HepG2 (cell line): ENCODE data around the gene ELP6. TPM values are rescaled to one million over a fixed set of nuclear protein-coding genes. Genes with fewer than 3 reads are reported as not detected.

Experiments used
- FOXM1 ChIP-seq: sonication (generic); formaldehyde crosslinking; IDR thresholded peaks from 2 replicates; pipeline ENCODE4 v1.5.0; 2020; ENCODE audit warnings: missing genetic modification reagents
- ISL2 ChIP-seq: sonication (generic); formaldehyde crosslinking; IDR thresholded peaks from 2 replicates; pipeline ENCODE4 v1.5.0; 2020; ENCODE audit warnings: missing genetic modification reagents
- KLF9 ChIP-seq: IDR thresholded peaks from 2 replicates; pipeline ENCODE4 v1.6.1; 2016; ENCODE audit warnings: low read depth
- LCORL ChIP-seq, 2 experiments: fragments of 450-650 bp in 1 of 2; sonication (generic) in 1 of 2; formaldehyde crosslinking in 1 of 2; IDR thresholded peaks; 2 replicates each; pipeline versions ENCODE4 v1.5.0 to v1.6.1; 2017 to 2020; ENCODE audit warnings: antibody characterized with exemption in 1 of 2, missing genetic modification reagents in 1 of 2
- NR2F2 ChIP-seq: IDR thresholded peaks from 2 replicates; pipeline ENCODE4 v1.6.1; 2012; ENCODE audit warnings: low read depth, inconsistent platforms, borderline replicate concordance
- NR3C1 ChIP-seq: sonication (generic); formaldehyde crosslinking; IDR thresholded peaks from 2 replicates; pipeline ENCODE4 v1.4.0; 2020; ENCODE audit warnings: missing genetic modification reagents
- POLR2AphosphoS2 ChIP-seq: IDR thresholded peaks from 2 replicates; pipeline ENCODE4 v1.6.1; 2011; ENCODE audit warnings: low read depth, low read length, improper control_type of control experiment
- RAD21 ChIP-seq: fragments of 450-650 bp; formaldehyde crosslinking; IDR thresholded peaks from 2 replicates; pipeline ENCODE4 v1.5.0; 2020; ENCODE audit warnings: mild to moderate bottlenecking
- RXRA ChIP-seq: sonication (generic); formaldehyde crosslinking; IDR thresholded peaks from 2 replicates; pipeline ENCODE4 v1.5.1; 2020; ENCODE audit warnings: missing genetic modification reagents
- SSRP1 ChIP-seq: IDR thresholded peaks from 2 replicates; pipeline ENCODE4 v1.6.1; 2016; ENCODE audit warnings: control low read depth
- ZNF446 ChIP-seq: sonication (generic); formaldehyde crosslinking; IDR thresholded peaks from 2 replicates; pipeline ENCODE4 v1.5.0; 2020; ENCODE audit warnings: mild to moderate bottlenecking, missing genetic modification reagents
- ZNF766 ChIP-seq: sonication (generic); formaldehyde crosslinking; IDR thresholded peaks from 2 replicates; pipeline ENCODE4 v1.5.0; 2020; ENCODE audit warnings: missing genetic modification reagents, borderline replicate concordance
- ZNF878 ChIP-seq: sonication (generic); formaldehyde crosslinking; IDR thresholded peaks from 2 replicates; pipeline ENCODE4 v1.8.1; 2023; ENCODE audit warnings: mild to moderate bottlenecking, missing genetic modification reagents, moderate library complexity
- polyA plus RNA-seq, 8 experiments: library from polyadenylated mRNA; depleted of rRNA in 3 of 8; stranded (reverse) in 7 of 8; unstranded in 1 of 8; fragments of >200 nt; fragmentation: Illumina TruSeq in 4 of 8; extraction: Trizol in 4 of 8; gene quantifications; 2 replicates each; pipeline versions ENCODE4 v1.2.1 to v1.2.3, GENCODE V29; 2011 to 2016; ENCODE audit warnings: low read depth in 4 of 8, missing spikeins in 1 of 8, mixed read lengths in 1 of 8; ENCODE audit not compliant: insufficient read depth in 1 of 8
- total RNA-seq, 5 experiments: library from RNA; depleted of rRNA; stranded (reverse); fragments of >200 nt; fragmentation: Illumina TruSeq; extraction: Trizol; gene quantifications; 2 replicates each; pipeline ENCODE4 v1.2.3, GENCODE V29; 2016; ENCODE audit warnings: low read depth in 1 of 5
- TF ChIP-seq, protein P1 (sequence below): sonication (generic); formaldehyde crosslinking; IDR thresholded peaks from 2 replicates; pipeline ENCODE4 v1.5.0; 2020; ENCODE audit warnings: mild to moderate bottlenecking, missing genetic modification reagents, borderline replicate concordance
- TF ChIP-seq, protein P2 (sequence below): sonication (generic); formaldehyde crosslinking; IDR thresholded peaks from 2 replicates; pipeline ENCODE4 v1.4.0; 2020; ENCODE audit warnings: missing genetic modification reagents
- TF ChIP-seq, protein P3 (sequence below): sonication (generic); formaldehyde crosslinking; IDR thresholded peaks from 2 replicates; pipeline ENCODE4 v1.8.0; 2022; ENCODE audit warnings: mild to moderate bottlenecking, missing genetic modification reagents, moderate library complexity

The ELP6 gene
- total and polyA plus RNA-seq, 2 of the 13 experiments (the other 11 are each of a cell fraction or from before 2014, with no cell fraction given): 45.0 to 49.3 TPM

DNA sequence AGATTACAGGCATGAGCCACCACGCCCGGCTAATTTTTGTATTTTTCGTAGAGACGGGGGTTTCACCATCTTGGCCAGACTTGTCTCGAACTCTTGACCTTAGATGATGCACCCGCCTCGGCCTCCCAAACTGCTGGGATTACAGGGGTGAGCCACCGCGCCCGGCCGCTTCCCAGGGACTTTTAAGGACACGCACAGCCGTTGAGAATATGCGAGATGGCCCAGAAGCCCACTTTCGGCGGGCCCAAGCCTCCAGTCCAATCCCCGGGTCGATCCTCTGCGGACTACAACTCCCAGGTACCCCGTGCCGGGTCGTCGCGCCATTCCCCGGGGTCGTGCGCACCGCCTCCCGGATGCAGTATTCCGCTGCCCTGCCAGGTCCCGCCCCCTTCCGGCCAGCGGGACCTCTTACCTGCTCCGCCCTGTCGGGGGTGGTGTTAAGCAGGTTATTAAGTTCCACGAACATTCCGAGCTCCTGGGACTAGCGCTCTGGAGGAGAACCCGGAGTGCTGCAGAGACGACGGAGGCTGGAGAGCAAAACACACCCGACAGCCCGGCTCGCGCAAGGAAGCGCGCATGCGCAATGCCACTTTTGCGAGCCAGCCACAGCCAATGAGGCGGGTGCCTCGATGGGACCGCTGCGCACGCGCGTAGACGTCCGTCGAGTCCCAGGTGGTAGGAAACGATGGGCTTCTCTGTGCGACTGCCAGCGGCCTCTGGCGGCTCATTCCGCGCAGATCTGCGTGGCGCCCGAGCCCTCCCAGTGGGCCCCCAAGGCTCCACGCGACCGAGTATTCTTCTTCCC is at the start of gene ELP6 (continued):
- TF ChIP-seq, protein P1, sequence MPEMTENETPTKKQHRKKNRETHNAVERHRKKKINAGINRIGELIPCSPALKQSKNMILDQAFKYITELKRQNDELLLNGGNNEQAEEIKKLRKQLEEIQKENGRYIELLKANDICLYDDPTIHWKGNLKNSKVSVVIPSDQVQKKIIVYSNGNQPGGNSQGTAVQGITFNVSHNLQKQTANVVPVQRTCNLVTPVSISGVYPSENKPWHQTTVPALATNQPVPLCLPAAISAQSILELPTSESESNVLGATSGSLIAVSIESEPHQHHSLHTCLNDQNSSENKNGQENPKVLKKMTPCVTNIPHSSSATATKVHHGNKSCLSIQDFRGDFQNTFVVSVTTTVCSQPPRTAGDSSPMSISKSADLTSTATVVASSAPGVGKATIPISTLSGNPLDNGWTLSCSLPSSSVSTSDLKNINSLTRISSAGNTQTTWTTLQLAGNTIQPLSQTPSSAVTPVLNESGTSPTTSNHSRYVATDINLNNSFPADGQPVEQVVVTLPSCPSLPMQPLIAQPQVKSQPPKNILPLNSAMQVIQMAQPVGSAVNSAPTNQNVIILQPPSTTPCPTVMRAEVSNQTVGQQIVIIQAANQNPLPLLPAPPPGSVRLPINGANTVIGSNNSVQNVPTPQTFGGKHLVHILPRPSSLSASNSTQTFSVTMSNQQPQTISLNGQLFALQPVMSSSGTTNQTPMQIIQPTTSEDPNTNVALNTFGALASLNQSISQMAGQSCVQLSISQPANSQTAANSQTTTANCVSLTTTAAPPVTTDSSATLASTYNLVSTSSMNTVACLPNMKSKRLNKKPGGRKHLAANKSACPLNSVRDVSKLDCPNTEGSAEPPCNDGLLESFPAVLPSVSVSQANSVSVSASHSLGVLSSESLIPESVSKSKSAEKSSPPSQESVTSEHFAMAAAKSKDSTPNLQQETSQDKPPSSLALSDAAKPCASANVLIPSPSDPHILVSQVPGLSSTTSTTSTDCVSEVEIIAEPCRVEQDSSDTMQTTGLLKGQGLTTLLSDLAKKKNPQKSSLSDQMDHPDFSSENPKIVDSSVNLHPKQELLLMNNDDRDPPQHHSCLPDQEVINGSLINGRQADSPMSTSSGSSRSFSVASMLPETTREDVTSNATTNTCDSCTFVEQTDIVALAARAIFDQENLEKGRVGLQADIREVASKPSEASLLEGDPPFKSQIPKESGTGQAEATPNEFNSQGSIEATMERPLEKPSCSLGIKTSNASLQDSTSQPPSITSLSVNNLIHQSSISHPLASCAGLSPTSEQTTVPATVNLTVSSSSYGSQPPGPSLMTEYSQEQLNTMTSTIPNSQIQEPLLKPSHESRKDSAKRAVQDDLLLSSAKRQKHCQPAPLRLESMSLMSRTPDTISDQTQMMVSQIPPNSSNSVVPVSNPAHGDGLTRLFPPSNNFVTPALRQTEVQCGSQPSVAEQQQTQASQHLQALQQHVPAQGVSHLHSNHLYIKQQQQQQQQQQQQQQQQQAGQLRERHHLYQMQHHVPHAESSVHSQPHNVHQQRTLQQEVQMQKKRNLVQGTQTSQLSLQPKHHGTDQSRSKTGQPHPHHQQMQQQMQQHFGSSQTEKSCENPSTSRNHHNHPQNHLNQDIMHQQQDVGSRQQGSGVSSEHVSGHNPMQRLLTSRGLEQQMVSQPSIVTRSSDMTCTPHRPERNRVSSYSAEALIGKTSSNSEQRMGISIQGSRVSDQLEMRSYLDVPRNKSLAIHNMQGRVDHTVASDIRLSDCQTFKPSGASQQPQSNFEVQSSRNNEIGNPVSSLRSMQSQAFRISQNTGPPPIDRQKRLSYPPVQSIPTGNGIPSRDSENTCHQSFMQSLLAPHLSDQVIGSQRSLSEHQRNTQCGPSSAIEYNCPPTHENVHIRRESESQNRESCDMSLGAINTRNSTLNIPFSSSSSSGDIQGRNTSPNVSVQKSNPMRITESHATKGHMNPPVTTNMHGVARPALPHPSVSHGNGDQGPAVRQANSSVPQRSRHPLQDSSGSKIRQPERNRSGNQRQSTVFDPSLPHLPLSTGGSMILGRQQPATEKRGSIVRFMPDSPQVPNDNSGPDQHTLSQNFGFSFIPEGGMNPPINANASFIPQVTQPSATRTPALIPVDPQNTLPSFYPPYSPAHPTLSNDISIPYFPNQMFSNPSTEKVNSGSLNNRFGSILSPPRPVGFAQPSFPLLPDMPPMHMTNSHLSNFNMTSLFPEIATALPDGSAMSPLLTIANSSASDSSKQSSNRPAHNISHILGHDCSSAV (CRISPR knock-in tag): no peak
- TF ChIP-seq SSRP1 (CRISPR knock-in tag): no peak
- TF ChIP-seq NR3C1 (CRISPR knock-in tag): no peak
- TF ChIP-seq ISL2 (CRISPR knock-in tag): peak; percentile 59
- TF ChIP-seq, protein P2, sequence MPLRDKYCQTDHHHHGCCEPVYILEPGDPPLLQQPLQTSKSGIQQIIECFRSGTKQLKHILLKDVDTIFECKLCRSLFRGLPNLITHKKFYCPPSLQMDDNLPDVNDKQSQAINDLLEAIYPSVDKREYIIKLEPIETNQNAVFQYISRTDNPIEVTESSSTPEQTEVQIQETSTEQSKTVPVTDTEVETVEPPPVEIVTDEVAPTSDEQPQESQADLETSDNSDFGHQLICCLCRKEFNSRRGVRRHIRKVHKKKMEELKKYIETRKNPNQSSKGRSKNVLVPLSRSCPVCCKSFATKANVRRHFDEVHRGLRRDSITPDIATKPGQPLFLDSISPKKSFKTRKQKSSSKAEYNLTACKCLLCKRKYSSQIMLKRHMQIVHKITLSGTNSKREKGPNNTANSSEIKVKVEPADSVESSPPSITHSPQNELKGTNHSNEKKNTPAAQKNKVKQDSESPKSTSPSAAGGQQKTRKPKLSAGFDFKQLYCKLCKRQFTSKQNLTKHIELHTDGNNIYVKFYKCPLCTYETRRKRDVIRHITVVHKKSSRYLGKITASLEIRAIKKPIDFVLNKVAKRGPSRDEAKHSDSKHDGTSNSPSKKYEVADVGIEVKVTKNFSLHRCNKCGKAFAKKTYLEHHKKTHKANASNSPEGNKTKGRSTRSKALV: no peak; the same call in 1 of the 2 replicates
- TF ChIP-seq LCORL (IDR thresholded peaks at IDR 0.05): no peak
- TF ChIP-seq LCORL (CRISPR knock-in tag; IDR thresholded peaks at IDR 0.05): peak; percentile 85
- TF ChIP-seq, protein P3, sequence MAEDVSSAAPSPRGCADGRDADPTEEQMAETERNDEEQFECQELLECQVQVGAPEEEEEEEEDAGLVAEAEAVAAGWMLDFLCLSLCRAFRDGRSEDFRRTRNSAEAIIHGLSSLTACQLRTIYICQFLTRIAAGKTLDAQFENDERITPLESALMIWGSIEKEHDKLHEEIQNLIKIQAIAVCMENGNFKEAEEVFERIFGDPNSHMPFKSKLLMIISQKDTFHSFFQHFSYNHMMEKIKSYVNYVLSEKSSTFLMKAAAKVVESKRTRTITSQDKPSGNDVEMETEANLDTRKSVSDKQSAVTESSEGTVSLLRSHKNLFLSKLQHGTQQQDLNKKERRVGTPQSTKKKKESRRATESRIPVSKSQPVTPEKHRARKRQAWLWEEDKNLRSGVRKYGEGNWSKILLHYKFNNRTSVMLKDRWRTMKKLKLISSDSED (CRISPR knock-in tag): no peak
- TF ChIP-seq RXRA: peak; percentile 84
- no peak for TF ChIP-seq POLR2AphosphoS2
- TF ChIP-seq ZNF878: no peak
- TF ChIP-seq FOXM1 (CRISPR knock-in tag): no peak
- no peak for TF ChIP-seq ZNF446
- peak; percentile 83 for TF ChIP-seq RAD21 (CRISPR knock-in tag)
- no peak for TF ChIP-seq KLF9 (CRISPR knock-in tag)
- TF ChIP-seq ZNF766: no peak
- no peak; the same call in 1 of the 2 replicates for TF ChIP-seq NR2F2
